HepG2 (cell line): ENCODE data around the gene CABLES2. TPM values are rescaled to one million over a fixed set of nuclear protein-coding genes. Genes with fewer than 3 reads are reported as not detected.

Source experiments
- BATF2 ChIP-seq: sonication (generic); formaldehyde crosslinking; IDR thresholded peaks from 2 replicates; pipeline ENCODE4 v1.8.0; 2022; ENCODE audit warnings: mild to moderate bottlenecking, missing genetic modification reagents, moderate library complexity
- CHCHD3 ChIP-seq: sonication (generic); formaldehyde crosslinking; IDR thresholded peaks from 2 replicates; pipeline ENCODE4 v1.8.0; 2022; ENCODE audit warnings: mild to moderate bottlenecking, missing genetic modification reagents, moderate library complexity
- GPN1 ChIP-seq: sonication (generic); formaldehyde crosslinking; IDR thresholded peaks from 2 replicates; pipeline ENCODE4 v1.5.1; 2020; ENCODE audit warnings: missing genetic modification reagents, borderline replicate concordance
- HOXA9 ChIP-seq: sonication (generic); formaldehyde crosslinking; IDR thresholded peaks from 2 replicates; pipeline ENCODE4 v1.8.1; 2022; ENCODE audit warnings: missing genetic modification reagents, mild to moderate bottlenecking, moderate library complexity, borderline replicate concordance
- KLF11 ChIP-seq: IDR thresholded peaks from 2 replicates; pipeline ENCODE4 v1.6.1; 2016; ENCODE audit warnings: missing compliant biosample characterization
- LRRFIP1 ChIP-seq: sonication (generic); formaldehyde crosslinking; conservative IDR thresholded peaks from 2 replicates; pipeline ENCODE4 v1.4.0; 2020; ENCODE audit warnings: missing genetic modification reagents
- NFAT5 ChIP-seq: sonication (generic); formaldehyde crosslinking; IDR thresholded peaks from 2 replicates; pipeline ENCODE4 v1.4.0; 2020; ENCODE audit warnings: missing genetic modification reagents
- REXO4 ChIP-seq: sonication (generic); formaldehyde crosslinking; IDR thresholded peaks from 2 replicates; pipeline ENCODE4 v1.8.0; 2022; ENCODE audit warnings: missing genetic modification reagents, mild to moderate bottlenecking, borderline replicate concordance
- THAP7 ChIP-seq: sonication (generic); formaldehyde crosslinking; IDR thresholded peaks from 2 replicates; pipeline ENCODE4 v1.8.1; 2023; ENCODE audit warnings: mild to moderate bottlenecking, missing genetic modification reagents
- ZC3H4 ChIP-seq: sonication (generic); formaldehyde crosslinking; IDR thresholded peaks from 2 replicates; pipeline ENCODE4 v1.4.0; 2020; ENCODE audit warnings: missing genetic modification reagents, borderline replicate concordance
- ZNF383 ChIP-seq: sonication (generic); formaldehyde crosslinking; IDR thresholded peaks from 2 replicates; pipeline ENCODE4 v1.4.0; 2020; ENCODE audit warnings: missing genetic modification reagents, mild to moderate bottlenecking, borderline replicate concordance
- ZNF616 ChIP-seq: sonication (generic); formaldehyde crosslinking; IDR thresholded peaks from 2 replicates; pipeline ENCODE4 v1.5.0; 2020; ENCODE audit warnings: low read depth, mild to moderate bottlenecking, missing genetic modification reagents
- ZNF776 ChIP-seq: sonication (generic); formaldehyde crosslinking; IDR thresholded peaks from 2 replicates; pipeline ENCODE4 v1.4.0; 2020; ENCODE audit warnings: mild to moderate bottlenecking, missing genetic modification reagents
- ZNF883 ChIP-seq: sonication (generic); formaldehyde crosslinking; IDR thresholded peaks from 2 replicates; pipeline ENCODE4 v1.5.1; 2020; ENCODE audit warnings: mild to moderate bottlenecking, missing genetic modification reagents; ENCODE audit errors: not compliant biosample characterization
- polyA plus RNA-seq, 8 experiments: library from polyadenylated mRNA; depleted of rRNA in 3 of 8; stranded (reverse) in 7 of 8; unstranded in 1 of 8; fragments of >200 nt; fragmentation: Illumina TruSeq in 4 of 8; extraction: Trizol in 4 of 8; gene quantifications; 2 replicates each; pipeline versions ENCODE4 v1.2.1 to v1.2.3, GENCODE V29; 2011 to 2016; ENCODE audit warnings: low read depth in 4 of 8, missing spikeins in 1 of 8, mixed read lengths in 1 of 8; ENCODE audit not compliant: insufficient read depth in 1 of 8
- total RNA-seq, 5 experiments: library from RNA; depleted of rRNA; stranded (reverse); fragments of >200 nt; fragmentation: Illumina TruSeq; extraction: Trizol; gene quantifications; 2 replicates each; pipeline ENCODE4 v1.2.3, GENCODE V29; 2016; ENCODE audit warnings: low read depth in 1 of 5

Gene CABLES2
- total and polyA plus RNA-seq, 2 of the 13 experiments (the other 11 are each of a cell fraction or from before 2014, with no cell fraction given): 5.2 to 9.7 TPM

- no peak for TF ChIP-seq REXO4
- TF ChIP-seq KLF11: no peak
- peak; percentile 66; the same call in 1 of the 2 replicates for TF ChIP-seq NFAT5
- no peak for TF ChIP-seq ZNF776 (CRISPR knock-in tag)
- TF ChIP-seq LRRFIP1 (CRISPR knock-in tag): no peak
- TF ChIP-seq ZC3H4 (CRISPR knock-in tag): 0 out of 2 replicates have a peak, but pooled peaks have one; percentile 53
- TF ChIP-seq BATF2 (CRISPR knock-in tag): no peak
- TF ChIP-seq ZNF883 (CRISPR knock-in tag): peak; percentile 88
- TF ChIP-seq HOXA9 (CRISPR knock-in tag): no peak
- TF ChIP-seq THAP7 (CRISPR knock-in tag): peak; percentile 78; the same call in 1 of the 2 replicates
- peak; percentile 67; the same call in 1 of the 2 replicates for TF ChIP-seq CHCHD3 (CRISPR knock-in tag)
- no peak; the same call in 1 of the 2 replicates for TF ChIP-seq GPN1 (CRISPR knock-in tag)
- TF ChIP-seq ZNF383 (CRISPR knock-in tag): no peak
- TF ChIP-seq ZNF616 (CRISPR knock-in tag): no peak; the same call in 1 of the 2 replicates
Measured at GRCh38 chr20:62382306-62383198, 24.5 kb downstream of the CABLES2 start (continued).
